CD4-positive, alpha-beta T cell treated with Interleukin-4 for 1 hour (primary cell): ENCODE data around the gene MLN.

ENCODE experiments used
- DNase-seq, 2 donors: peaks; one replicate each; pipeline ENCODE4 v3.0.0-alpha.2; 2020 to 2022

MLN gene

GRCh38 chr6:33803571-33804053 lies at the start of gene MLN:
TSS of gene MLN (minus strand) at chr6:33804003. CDS start at chr6:33801163, 2,840 bp downstream.
- no peak for DNase-seq

DNA sequence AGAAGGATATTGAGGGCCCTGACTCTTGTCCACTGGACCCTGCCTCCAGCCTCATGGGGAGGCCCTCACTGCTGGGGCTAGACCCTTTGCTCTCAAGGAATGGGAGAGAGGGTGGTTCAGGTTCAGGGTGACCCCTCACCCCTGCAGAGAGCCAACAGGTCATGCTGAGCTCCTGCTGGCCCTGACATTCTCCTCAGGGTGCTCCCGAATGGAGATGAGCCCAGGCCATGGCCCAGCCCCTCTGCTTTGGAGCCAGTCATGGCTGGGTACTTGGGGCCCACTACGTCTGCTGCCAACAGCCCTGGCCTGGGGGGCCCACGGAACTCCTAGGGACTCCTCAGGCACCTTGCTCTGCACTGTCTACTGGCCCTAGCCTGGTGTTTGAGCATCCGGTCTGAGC lies 49.2 kb upstream of the MLN start:
- no peak for DNase-seq

DNA sequence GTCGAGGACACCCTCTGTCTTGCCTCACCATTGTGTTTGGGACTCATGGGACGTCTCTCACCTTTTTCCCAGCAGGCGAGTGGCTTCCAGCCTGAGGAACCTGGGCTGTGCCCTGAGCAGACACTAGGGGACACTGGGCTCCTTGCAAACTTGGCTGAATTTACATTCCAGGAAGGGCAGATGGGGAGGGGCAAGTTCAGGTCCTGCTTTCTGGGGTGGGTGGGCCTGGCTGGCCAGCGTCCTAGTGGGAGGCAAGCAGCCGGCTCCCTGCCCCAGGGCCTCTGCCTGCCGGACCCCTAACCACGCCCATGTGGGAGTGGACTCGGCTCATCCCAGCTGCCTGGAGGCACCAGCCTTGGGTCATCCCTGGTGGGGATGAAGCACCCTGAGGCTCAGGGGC lies 48.2 kb upstream of the MLN start:
- peak in 1 of 2 donors; percentile 36 for DNase-seq

DNA sequence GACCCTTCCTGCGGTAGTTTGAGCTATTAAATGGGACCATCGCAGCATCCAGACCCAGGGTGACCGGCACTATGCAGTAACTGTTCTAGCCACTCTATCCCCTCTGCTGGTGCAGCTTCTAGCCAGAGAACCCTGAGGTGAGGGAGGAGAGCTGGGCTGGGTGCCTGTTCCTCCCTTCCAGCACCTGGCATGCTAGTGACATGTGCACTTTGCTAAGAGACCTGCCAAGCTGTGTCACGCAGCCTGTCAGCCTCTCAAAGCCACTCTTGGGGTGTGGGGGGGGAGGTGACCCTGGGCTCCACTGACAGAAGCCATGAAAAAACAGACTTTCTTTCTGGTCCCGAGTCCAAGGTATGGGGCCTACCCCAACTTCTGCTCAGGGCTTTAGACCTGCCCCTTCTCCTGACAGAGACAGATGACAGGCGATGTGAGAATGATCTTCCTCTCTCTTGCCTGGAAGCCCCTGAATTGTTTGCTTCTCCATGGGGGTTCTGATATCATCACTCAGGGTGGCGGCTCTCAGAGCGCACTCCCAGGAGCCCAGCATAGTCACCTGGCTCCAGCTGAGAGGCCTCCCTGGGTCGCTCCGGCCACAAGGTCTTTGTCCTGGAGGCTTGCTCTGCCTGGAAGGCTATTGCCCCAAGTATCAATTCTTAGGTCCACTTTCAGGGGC lies 47.2 kb upstream of the MLN start:
- DNase-seq = no peak

- DNase-seq = no peak
These were observed 46.5 kb upstream of the MLN start for GRCh38 chr6:33850296-33850695.

DNA sequence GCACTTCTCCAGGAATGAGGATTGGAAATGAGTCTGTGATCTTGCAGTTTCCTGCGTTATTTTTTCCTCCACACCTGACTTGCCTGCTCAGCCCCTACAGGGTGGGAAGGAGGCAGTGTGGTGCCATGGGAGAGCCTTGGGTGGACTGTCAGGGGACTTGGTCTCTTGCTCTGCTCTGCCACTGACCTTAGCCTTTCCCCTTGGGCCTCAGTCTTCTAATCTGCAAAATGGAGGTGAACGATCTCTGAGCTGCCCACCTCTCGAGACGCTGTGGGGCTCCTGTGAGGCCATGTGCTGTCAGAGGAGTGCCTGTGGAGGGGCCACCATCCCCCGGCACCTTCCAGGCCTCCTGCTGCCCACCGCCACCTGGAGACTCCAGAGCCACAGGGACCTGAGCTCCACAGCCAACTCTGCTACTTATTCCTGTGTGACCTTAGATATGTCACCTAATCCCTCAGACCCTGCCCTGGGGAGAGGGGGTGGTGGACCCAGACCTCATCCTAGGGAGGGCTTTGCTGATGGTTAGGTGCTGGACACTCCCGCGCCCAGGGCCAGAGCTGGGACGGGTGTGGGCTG lies 45.8 kb upstream of the MLN start:
- DNase-seq = no peak

GRCh38 chr6:33848484-33848883 lies 44.7 kb upstream of the MLN start:
- no peak for DNase-seq

- DNase-seq = no peak
These were observed 44.1 kb upstream of the MLN start for GRCh38 chr6:33847867-33848266.

- no peak for DNase-seq
These were observed 43.3 kb upstream of the MLN start for GRCh38 chr6:33847078-33847477.

GRCh38 chr6:33846226-33846625 lies 42.4 kb upstream of the MLN start:
- DNase-seq = no peak

GRCh38 chr6:33845031-33845745 lies 41.4 kb upstream of the MLN start:
- no peak for DNase-seq

DNA sequence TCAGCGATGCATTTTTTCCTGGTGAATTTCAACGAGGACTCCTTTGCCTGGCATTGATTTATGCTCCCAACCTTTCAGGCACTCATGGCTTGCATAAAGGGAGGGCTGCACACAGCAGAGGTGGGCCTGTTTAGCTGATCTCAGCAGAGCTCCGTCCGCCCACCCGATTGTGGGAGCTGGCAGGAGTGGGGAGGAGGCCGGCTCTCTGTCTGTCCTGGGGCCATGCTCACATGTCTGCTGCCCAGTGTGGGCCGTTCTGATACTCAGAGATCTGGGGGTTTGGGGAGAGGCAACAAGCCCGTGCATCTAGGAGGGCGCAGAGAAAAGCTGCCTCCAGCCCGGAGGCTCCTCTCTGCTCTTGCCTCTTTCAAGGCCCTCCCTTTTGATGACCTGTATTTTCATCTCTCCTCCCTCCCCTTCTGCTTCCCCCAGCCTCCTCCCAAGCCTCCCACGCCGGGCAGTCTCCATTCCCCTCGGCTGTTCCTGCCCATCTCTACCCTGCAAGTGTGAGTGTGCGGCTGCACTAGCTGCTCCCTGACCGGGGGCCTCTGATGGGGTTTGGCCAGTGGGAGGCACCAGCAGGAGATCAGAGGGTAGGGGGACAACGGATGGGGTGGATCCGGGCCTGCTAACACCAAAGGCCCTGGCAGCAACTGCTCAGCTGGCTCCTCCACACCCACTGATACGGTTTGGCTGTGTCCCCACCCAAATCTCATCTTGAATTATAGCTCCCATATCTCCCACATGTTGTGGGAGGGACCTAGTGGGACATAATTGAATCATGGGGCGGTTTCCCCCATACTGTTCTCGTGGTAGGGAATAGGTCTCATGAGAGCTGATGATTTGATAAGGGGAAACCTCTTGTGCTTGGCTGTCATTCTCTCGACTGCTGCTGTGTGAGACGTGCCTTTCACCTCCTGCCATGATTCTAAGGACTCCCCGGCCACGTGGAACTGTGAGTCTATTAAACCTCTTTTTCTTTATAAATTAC lies 39.6 kb upstream of the MLN start:
- no peak for DNase-seq

- no peak for DNase-seq
These were observed 38.1 kb upstream of the MLN start for GRCh38 chr6:33841868-33842267.

- DNase-seq = no peak
These were observed 37.3 kb upstream of the MLN start for GRCh38 chr6:33841070-33841469.

DNA sequence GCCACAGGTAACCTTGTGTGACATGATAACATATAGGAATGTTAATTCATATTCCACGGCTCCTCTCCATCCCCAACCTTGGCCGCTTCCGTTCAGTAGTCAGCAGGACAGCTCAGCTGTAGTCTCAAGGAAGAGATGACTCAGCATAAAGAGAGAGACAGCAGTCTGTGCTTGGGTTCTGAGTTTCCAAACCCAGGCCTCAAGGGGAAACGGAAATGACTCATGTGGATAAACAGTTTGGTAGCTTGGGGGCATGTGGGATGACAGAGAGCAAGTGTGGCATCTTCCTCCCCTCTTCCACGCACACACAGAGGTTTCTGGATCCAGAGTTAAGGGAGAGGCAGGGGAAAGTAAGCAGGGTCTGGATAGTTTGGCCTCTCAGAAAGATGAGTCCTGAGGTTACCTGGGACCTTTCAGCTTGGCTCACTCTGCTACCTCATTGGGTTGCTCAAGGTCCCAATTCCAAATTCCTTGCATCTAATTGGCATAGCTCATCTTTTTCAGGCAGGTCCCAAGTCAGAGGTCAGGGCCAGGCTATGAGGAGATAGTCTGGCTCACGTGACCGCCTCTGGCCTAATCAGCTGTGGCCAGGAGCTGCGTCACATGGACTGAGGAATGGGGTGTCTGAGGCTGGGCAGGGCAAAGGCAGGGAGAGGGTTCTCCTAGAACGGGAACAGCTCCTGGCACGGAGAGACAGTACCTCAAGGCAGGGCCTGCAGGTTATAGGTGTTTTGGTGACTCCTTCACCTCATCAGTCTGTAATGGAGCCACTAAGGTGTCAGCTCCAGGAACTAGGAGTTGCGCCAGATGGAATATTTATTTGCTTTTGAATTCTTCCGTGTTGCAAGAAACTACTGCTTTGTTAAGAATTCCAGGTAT lies 36.5 kb upstream of the MLN start:
- DNase-seq = peak; percentile 21 to 51

DNA sequence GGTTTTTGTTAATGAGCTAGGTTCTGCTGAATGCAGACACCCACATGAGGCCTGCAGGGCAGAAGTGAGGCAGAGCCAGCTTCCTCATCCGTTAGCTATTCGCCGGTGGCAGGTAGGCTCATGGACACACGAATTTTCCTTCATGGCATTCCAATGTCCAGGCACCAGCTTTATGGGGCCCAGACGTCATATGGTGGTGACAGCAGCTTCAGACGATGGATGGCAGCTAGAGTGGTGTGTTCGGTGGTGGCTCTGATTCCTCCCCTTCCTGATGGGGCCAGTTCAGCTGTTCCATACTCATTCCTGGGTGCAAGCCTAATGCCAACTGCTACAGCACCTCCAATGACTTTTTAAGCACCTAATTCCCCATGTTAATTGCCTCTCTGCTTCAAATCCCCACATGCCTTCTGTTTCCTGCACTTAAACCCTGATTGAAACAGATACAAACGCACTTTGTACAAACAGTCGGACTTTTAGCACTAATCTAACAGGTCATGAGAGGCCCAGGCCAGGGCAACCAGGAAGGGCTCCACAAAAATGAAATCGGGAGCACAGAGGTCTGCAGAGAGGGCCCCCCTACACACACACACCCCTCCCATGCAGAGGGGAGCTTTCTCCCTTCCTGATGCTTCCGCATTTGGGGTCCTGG lies 35.7 kb upstream of the MLN start:
- DNase-seq = no peak

GRCh38 chr6:33838983-33839382 lies 35.2 kb upstream of the MLN start:
- DNase-seq = no peak

DNA sequence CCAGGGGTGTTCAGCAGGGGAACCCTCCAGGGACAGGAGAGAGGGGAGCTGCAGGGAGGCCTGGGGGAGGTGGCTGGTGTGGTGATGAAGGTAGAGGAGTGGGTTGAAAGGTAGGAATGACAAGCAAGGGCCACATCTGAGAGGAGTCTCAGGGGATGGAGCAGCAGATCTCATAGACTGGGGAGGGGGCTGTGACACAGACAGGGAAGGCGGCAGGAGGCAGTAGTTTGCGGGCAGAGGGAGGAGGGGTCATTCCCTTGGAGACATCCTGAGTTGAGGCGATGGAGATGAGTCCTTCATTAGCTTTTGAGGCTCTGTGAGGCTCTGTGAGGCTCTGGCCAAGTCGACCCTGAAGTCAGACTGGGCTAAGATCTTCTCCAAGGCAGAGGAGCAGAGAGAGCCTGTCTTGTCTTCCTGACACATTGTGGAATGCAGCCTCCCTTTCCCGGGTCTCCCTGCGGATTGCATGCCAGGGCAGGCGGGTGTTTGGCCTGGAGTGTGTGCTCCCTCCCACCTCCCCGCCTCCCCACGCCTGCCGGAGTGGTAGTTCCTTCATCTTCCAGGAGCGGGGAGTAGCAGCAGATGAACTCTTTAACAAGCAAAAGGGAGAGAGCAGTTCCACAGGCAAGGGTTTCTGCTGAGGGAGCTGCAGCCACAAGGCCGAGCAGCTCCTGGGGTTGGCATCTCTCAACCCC lies 34.3 kb upstream of the MLN start:
- no peak for DNase-seq

DNA sequence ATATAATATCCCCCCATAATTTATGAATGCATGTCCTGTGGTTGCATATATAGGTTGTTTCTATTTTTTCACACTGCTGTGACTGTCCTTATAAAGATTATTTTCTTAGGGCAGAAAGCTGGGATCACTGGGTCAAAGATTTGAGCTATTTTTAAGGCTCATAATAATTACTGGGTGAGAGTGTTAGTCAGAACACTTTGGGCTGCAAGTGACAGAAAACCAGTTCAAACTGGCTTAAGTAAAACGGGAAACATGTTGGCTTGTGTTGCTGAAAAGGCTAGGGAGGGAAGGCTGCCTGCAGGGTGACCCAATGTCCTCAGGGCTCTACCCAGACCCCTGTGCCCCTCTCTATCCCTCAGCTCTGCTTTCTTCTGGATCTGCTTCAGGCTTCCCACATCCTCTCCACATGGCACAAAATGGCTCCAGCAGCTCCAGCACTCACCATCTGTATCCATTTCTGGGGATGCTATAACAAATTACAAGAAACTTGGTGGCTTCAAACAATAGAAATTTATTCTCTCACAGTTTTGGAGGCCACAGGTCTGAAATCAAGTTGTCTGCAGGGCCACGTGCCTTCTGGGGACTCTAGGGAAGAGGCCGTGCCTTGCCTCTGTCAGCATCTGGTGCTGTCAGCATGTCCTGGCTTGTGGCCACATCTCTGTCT lies 33.1 kb upstream of the MLN start:
- DNase-seq = no peak
